HG02970 (cell line): ENCODE results near the gene PSG11.
"Not testable (repeated sequence)": the region's sequence is repeated elsewhere in the genome, so short reads cannot be mapped to it uniquely, and the experiment has no call there.

ENCODE experiments used
- ATAC-seq: cut with Tn5 transposase; IDR thresholded peaks from one replicate; pipeline ENCODE4 v1.9.1; 2021; ENCODE audit warnings: mild to moderate bottlenecking, moderate library complexity, moderate number of reproducible peaks; ENCODE audit not compliant: unreplicated experiment, low FRiP score

PSG11 gene

DNA sequence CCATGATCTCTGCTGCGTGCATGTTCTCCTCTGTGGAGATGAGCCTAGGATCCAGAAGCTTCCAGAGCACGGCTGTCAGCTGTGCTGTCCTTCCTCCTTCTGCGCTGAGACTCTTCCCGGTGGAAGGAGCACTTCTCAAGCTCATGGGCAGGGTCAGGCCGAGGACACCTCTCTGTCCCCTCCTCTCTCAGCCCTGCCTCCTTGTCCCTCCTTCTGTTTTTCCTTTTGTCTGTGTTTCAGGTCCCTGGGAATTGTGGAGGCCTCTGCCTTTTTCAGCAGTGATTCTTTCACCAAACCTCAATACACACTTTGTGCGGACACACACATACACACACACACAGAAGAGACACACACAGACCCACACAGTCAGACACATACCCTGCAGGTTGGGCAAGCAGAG is at the start of gene PSG11:
PSG11 (minus strand) TSS at position 101 of the 400 bp plus-strand sequence; CDS start at position 4, 97 bp downstream.
- not testable (repeated sequence) for ATAC-seq

DNA sequence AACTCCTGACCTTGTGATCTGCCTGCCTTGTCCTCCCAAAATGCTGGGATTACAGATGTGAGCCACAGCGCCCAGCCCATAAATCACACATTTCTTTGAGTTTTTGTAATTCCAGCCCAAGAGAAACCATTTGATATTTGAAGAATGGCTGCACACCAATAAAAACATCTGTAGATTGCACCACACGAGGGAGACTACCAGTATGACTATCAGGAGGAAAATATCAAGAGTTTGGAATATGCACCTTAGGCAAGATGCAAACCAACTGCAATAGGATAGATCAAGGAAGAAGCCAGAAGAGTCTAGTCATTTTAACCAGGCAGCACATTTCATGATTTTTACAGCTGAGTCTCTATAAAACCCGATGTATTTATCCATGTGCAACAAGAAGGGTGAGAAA is 36.1 kb upstream of the PSG11 start:
- not testable (repeated sequence) for ATAC-seq

DNA sequence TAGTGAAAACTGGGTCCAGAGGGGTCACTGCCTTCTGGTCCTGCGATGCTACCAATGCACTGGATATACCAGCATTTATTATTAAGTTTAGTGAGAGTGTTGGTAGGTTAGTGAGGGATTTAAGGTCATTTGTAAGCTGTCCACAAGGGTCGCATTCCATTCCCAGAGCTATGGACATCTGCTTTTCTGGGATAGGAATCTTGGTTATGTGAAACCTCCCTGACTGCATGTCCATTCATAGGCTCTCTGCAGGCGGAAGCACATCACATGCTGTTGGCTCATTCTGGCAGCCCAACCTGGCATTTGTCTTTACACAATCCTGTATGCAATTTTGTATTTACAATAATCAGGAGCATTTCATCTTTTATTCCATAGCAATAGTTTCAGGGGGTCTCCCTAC is 35.1 kb upstream of the PSG11 start:
- ATAC-seq = not testable (repeated sequence)

DNA sequence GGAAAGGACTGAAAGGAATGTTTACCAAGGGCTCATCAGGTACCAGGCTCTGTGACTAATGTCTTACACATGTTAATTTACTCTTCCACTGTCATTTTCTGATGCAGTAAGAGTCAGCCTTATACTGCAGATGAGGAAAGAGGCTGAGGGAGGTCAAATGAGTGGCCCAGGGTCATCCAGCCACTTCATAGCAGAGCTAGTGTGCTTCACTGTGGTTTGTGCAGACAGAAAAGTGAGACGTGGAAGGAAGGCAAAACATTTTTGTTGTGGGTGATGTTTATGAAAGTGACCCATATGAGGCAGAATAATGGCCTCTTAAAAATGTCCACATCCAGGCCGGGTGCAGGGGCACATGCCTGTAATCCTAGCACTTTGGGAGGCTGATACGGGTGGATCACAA is 34.0 kb upstream of the PSG11 start:
- not testable (repeated sequence) for ATAC-seq

DNA sequence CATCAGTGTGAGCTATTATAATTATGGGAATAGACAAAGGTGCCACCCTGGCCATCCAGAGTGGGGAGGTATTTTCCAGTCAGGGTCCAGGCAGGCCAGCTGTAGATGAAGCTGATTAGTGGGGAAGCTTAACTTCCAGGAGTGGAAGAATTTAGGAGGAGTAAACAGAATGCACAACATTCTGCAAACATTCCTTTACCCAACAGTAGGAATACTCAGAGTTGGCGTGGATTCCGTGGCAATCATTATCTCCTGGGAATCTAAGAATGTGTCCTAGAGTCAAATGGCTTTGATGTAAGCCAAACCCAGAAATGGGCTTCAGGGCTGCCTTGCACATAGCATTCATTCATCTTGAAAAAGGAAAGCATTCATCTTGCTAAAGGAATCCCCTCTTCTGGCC is 33.2 kb upstream of the PSG11 start:
- ATAC-seq = not testable (repeated sequence)

DNA sequence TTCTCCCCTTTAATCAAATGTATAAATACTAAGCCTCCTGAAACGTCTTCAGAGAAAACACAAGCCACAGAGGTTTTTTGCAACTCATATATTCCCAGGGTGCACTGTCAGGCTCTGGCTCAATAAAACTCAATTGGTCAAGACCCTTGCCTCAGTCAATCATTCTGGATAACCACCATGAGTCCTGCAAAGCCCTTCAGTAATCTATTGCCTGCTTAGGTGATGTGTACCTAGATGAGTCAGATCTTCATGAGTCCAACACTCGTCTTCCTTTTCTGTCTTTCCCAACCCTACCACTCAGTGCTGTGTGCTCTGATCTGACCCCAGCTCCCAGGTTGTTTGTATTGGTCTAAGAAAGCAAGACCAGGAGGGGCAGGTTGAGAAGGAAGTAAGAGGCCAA is 32.2 kb upstream of the PSG11 start:
- ATAC-seq = not testable (repeated sequence)

DNA sequence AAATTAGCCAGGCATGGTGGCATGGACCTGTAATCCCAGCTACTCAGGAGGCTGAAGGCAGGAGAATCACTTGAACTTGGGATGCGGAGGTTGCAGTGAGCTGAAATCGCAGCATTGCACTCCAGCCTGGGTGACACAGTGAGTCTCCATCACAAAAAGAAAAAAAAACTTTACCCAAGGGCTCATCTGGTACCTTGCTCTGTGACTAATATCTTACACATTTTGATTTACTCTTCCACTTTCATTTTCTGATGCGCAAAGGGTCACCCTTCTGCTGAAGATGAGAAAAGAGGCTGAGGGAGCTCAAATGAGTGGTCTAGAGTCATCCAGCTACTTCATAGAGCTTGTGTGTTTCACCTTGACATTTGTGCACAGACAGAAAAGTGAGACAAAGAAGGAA is 21.7 kb upstream of the PSG11 start:
- ATAC-seq = not testable (repeated sequence)

DNA sequence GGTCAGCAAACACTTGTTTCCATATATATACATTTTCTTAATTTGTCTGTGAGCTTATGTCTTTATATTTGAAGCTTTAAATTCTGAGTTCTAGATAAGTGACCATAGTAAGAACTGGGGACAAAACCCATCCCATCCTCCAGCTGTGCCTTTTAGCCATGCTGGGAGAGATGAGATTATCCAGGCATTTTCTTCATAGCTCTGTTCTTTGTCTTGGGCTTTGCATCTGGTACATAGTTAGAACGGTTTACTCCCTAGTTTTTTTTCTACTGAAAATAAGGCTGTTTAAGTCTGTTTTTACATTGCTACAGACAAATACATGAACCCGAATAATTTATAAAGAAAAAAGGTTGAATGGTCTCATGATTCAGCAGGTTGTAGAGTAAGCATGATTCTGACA is 20.3 kb upstream of the PSG11 start:
- not testable (repeated sequence) for ATAC-seq

DNA sequence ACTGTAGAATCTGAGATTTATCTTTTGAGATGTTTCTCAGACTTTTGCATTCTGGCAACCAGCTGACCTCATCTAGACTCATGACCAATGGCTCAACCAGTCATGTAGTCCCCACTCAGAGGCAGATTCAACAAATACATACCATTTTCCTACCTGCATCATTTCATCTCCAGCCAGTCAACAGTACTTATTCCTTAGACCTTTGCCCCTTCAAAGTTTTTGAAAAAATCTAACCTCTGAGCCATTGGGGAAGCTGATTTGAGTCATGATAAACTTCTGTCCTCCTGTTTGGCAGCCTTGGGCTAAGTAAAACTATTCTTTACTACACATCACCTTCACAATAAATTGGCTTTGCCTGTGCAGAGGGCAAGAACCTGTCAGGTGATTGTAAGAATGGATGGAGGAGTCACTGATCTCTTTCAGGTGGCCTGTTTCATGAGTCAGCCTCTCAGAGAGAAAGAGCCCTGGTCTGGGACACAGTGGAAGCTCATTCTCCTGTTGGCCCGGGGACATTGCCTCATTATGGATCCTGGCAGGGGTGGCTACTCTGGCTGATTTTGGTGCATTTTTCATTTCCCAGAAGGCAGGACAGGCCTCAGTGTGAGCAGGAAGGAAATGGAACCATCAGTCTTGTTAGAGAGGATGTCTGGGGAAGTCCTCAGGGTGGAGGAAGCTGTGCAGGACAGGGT is 17.4 kb upstream of the PSG11 start:
- ATAC-seq = not testable (repeated sequence)

DNA sequence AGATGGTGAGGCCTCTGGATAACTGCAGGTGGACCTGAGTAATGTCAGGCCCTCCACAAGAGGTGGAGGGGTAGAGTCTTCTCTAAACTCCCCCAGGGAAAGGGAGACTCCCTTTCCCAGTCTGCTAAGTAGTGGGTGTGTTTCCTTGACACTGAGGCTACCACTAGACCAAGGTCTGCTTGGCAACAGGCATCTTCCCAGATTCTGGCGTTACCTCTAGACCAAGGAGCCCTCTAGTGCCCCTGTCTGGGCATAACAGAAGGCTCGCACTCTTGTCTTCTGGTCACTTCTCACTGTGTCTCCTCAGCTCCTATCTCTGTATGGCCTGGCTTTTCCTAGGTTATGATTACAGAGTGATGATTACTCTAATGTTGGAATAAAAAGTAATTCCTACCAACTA is 5.4 kb upstream of the PSG11 start:
- not testable (repeated sequence) for ATAC-seq

DNA sequence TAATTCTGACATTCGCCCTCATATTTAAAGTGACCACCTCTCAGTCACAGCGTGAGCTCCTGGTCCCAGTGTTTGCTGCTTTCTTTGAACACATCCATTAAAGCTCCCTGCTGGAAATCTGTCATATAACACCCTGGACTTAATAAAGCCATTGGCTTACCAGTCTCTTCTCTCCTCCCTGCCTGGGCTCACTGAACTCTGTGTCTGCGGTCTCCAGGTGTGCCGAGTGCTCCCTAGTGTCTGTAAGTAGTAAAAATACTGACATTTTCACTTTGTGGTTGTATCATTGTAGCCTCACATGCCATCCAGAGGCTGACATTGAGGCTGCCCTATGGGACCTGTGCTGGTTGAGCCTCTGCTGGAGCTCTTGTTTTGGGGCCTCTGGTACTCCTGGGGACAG is 2.6 kb upstream of the PSG11 start:
- no peak for ATAC-seq

DNA sequence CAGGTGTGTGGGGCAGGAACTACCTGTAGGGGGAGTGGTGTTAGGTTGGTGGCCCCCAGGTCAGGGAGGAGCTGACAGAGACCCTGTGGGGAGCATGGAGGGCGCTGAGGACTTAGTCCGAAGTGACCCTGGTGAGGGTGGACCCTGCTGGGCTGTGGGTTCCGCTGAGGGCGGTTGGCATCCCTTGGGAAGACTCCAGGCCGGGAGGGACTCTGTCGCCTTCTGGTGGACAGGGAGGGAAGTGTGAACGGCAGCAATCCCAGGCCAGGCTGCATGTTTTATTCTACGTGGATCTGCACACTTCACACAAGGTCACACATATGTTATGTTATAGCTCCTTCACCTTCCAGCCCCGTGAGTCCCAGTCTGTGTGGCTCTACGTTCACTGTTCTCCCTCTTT is 1.7 kb upstream of the PSG11 start:
- ATAC-seq = not testable (repeated sequence)

DNA sequence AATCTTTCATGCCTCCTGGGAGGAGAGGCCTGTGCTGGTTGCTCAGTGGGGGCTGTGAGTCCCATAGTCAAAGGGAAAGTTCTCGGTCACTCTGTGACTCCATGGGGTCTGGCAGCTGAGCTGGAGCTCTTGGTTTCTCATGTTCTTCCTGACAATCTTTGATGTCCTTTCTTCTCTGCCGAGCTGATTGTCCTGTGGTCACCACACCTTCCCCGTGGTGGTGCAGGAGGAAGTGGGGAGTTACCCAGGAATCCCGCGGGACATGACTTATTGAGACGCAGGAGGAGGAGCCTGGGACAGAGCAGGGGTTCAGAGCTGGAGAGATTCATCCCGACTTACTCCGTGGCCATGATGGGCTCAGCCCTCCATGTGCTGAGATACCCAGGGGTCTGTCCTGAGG is 792 bp upstream of the PSG11 start:
- ATAC-seq = not testable (repeated sequence)

DNA sequence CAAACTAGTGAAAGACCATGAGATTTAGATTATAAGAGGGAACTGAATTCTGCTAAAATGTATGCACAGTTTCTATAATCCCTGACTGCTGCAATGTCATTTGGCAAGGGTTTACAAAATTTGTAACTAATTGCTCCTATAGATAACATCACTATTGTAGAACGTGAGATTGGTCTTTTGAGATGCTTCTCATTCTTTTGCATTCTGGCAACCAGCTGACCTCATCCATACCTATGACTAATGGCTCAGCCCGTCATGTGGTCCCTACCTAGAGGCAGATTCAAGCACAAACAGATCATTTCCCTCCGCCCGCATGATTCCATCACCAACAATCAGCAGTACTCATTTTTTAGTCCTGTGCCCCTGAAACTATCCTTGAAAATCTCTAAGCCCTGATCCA is 4.2 kb downstream of the PSG11 start:
- not testable (repeated sequence) for ATAC-seq

DNA sequence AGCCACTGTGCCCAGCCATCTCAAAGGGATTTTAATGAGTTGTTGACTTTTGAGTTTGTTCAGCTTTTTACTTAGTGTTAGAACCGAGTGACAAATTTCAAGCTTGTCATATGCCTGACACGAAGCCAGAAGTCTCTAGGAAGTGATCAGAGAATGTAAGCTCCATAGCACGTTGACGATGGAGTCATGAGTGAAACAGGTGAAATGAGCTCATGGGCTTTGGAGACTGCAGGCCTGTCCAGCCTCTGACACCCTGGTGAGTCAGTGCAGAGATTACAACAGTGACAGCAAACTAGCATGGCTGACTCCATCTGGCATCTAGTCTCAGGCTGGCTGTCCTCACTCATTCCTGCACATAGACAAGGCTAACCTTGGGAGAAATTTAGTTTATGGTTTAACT is 4.6 kb downstream of the PSG11 start:
- not testable (repeated sequence) for ATAC-seq

DNA sequence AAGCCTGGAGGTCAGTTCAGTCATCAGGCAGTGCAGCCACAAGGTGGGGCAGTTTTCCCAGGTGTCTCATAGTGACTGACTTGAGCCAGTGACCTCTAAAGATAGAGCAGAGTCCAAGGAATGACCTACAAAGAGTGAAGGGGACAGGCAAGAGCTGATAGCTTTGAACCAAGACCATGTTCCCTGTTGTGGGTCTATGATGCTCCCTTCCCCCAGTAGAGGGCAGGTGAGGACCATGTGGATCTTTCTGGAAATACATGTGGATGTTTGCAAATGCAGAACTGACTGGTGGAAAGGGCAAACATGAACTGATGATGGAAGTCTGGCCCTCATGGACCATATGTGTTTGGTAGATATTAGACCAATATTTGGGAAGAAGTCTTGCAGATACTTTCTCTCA is 6.7 kb downstream of the PSG11 start:
- ATAC-seq = not testable (repeated sequence)

DNA sequence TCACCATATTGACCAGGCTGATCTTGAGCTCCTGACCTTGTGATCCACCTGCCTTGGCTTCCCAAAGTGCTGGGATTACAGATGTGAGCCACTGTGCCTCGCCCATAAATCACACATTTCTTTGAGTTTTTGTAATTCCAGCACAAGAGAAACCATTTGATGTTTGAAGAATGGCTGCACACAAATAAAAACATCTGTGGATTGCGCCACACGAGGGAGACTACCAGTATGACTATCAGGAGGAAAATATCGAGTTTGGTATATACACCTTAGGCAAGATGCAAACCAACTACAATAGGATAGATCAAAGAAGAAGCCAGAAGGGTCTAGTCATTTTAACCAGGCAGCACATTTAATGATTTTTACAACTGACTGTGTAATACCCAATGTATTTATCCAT is 20.4 kb downstream of the PSG11 start:
- not testable (repeated sequence) for ATAC-seq

DNA sequence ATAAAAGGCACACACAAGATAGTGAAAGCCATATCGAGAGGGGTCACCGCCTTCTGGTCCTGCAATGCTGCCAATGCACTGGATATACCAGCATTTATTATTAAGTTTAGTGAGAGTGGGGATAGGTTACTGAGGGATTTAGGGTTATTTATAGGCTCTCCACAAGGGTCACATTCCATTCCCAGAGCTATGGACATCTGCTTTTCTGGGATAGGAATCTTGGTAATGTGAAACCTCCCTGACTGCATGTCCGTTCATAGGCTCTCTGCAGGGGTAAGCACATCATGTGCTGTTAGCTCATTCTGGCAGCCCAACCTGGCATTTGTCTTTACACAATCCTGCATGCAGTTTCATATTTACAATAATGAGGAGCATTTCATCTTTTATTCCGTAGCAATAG is 21.4 kb downstream of the PSG11 start:
- not testable (repeated sequence) for ATAC-seq

DNA sequence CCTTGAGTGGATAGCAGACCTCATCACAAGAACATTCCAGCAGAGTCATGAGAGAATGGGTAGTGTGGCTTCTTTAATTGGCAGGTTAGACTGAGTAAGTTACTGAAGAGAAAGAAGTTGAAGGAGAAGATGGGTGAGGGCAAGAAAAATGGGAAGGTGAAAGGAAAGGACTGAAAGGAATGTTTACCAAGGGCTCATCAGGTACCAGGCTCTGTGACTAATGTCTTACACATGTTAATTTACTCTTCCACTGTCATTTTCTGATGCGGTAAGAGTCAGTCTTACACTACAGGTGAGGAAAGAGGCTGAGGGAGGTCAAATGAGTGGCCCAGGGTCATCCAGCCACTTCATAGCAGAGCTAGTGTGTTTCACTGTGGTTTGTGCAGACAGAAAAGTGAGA is 22.6 kb downstream of the PSG11 start:
- ATAC-seq = not testable (repeated sequence)

DNA sequence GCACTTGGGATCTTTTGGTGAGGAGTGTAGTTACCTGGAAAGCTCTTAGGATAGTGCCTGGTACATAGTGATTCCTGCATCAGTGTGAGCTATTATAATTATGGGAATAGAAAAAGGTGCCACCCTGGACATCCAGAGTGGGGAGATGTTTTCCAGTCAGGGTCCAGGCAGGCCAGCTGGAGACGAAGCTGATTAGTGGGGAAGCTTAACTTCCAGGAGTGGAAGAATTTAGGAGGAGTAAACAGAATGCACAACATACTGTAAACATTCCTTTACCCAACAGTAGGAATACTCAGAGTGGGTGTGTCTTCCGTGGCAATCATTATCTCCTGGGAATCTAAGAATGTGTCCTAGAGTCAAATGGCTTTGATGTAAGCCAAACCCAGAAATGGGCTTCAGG is 23.3 kb downstream of the PSG11 start:
- ATAC-seq = not testable (repeated sequence)

DNA sequence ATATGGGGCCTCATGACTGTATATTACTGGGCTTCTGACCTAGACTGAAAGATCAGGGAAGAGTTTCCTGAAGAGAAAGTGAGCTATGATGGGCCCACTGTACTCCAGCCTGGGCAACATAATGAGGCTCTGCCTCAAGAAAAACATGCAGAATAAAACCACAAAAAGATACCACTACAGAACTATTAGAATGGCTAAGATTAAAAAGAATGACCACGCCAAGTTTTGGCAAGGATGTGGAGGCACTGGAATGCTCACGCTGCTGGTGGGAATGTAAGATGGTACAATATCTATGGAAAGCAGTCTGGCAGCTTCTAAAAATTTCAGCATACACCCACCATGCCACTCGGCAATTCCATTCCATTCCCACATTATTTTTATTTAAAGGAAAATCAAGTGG is 30.1 kb downstream of the PSG11 start:
- ATAC-seq = not testable (repeated sequence)

DNA sequence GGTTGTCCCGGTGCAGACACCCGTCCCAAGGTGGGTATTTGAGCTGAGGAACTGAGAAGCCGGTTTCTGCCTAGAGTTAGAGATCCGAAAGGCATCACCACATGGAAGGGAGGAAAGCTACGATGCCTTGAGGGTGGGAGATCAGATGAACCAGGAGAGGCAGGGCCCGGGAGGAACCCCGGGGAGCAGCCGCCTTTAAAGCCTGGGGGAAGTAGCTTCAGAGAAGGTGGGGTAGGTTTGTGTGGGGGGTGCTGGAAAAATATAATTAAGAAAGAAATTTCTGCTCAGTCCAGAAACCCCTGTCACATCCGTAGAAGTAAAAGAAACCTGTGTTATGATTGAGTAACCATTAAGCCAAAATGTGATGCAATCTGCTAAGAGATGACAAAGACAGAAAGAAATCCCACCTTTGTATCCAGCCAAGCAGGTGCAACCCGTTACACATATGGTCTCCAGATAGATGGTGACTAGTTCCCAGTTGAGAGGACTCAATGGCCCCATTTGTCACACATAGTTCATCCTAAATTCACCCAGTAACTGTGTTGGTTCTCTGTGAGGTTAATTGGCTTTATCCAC is 34.2 kb downstream of the PSG11 start:
- not testable (repeated sequence) for ATAC-seq
